Breast epithelium (tissue), 3 donors: Measurements from ENCODE around the gene MRTFA.

Source experiments
- CTCF ChIP-seq, 3 donors: fragments of 450-650 bp; IDR thresholded peaks; one replicate each; pipeline ENCODE4 v1.5.1; 2016 to 2017; ENCODE audit warnings: antibody characterized with exemption in 3 of 3, mild to moderate bottlenecking in 3 of 3, moderate library complexity in 3 of 3
- POLR2A ChIP-seq: fragments of 450-650 bp; IDR thresholded peaks from one replicate; pipeline ENCODE4 v1.6.1; 2016; ENCODE audit warnings: antibody characterized with exemption, mild to moderate bottlenecking, moderate library complexity
- POLR2AphosphoS5 ChIP-seq, 3 donors: sonication (generic); formaldehyde crosslinking; IDR thresholded peaks; one replicate each; pipeline ENCODE4 v1.6.1; 2017; ENCODE audit warnings: antibody characterized with exemption in 3 of 3

- TF ChIP-seq POLR2A (no peak), CTCF (IDR thresholded peaks at IDR 0.05) (no peak), POLR2AphosphoS5 (IDR thresholded peaks at IDR 0.05) (no peak)
Measured at GRCh38 chr22:40451210-40451609, 185.3 kb downstream of the MRTFA start.
